HCT116 (cell line): ENCODE results near the gene TNNT2.

Experiments used
- ELF1 ChIP-seq: IDR thresholded peaks from 2 replicates; pipeline ENCODE4 v1.6.1; 2012; ENCODE audit warnings: low read depth, borderline replicate concordance
- POLR2A ChIP-seq: IDR thresholded peaks from 2 replicates; pipeline ENCODE4 v1.7.0; 2011; ENCODE audit warnings: borderline replicate concordance; ENCODE audit not compliant: insufficient read depth, insufficient read length; ENCODE audit errors: extremely low read depth
- RAD21 ChIP-seq: IDR thresholded peaks from 2 replicates; pipeline ENCODE4 v1.6.1; 2012; ENCODE audit warnings: low read depth, mild to moderate bottlenecking
- SP1 ChIP-seq: IDR thresholded peaks from 2 replicates; pipeline ENCODE4 v1.6.1; 2012; ENCODE audit warnings: low read depth
- TF ChIP-seq, protein P1 (sequence below), 3 experiments: fragments of 200-600 bp in 1 of 3; sonication (generic) in 1 of 3; IDR thresholded peaks in 2 of 3; conservative IDR thresholded peaks in 1 of 3; 2 replicates each; pipeline ENCODE4 v1.5.1; 2012 to 2017; ENCODE audit warnings: low read depth in 2 of 3, low read length in 2 of 3, antibody characterized with exemption in 1 of 3, borderline replicate concordance in 1 of 3, control low read depth in 1 of 3, mild to moderate bottlenecking in 1 of 3, mixed read lengths in 1 of 3, mixed run types in 1 of 3, moderate library complexity in 1 of 3; ENCODE audit not compliant: insufficient read depth in 1 of 3

GRCh38 chr1:201332021-201332420 is 45.5 kb downstream of the TNNT2 start:
- no peak for TF ChIP-seq RAD21
- no peak for TF ChIP-seq POLR2A
- TF ChIP-seq, protein P1, sequence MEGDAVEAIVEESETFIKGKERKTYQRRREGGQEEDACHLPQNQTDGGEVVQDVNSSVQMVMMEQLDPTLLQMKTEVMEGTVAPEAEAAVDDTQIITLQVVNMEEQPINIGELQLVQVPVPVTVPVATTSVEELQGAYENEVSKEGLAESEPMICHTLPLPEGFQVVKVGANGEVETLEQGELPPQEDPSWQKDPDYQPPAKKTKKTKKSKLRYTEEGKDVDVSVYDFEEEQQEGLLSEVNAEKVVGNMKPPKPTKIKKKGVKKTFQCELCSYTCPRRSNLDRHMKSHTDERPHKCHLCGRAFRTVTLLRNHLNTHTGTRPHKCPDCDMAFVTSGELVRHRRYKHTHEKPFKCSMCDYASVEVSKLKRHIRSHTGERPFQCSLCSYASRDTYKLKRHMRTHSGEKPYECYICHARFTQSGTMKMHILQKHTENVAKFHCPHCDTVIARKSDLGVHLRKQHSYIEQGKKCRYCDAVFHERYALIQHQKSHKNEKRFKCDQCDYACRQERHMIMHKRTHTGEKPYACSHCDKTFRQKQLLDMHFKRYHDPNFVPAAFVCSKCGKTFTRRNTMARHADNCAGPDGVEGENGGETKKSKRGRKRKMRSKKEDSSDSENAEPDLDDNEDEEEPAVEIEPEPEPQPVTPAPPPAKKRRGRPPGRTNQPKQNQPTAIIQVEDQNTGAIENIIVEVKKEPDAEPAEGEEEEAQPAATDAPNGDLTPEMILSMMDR (IDR thresholded peaks at IDR 0.05 in 2 of 3, conservative IDR thresholded peaks at IDR 0.05 in 1 of 3; ENCODE audit: borderline replicate concordance in 1 of 3, insufficient read depth in 1 of 3, low read depth in 2 of 3, low read length in 2 of 3) = no peak
- no peak for TF ChIP-seq SP1
- no peak for TF ChIP-seq ELF1
